K562 (cell line): ENCODE results near the gene TSC1. TPM values are rescaled to one million over a fixed set of nuclear protein-coding genes. Genes with fewer than 3 reads are reported as not detected.

Experiments used
- ATAC-seq: fragments of 200-7000 bp; cut with Tn5 transposase; 3 replicates; pipeline ENCODE4 v1.9.1; 2020; ENCODE audit warnings: moderate library complexity
- BruUV-seq: library from RNA; stranded (reverse); fragments of 400-500 nt; replicated peaks from 2 replicates; lab custom pipeline; 2021; lab: Mats Ljungman, UMichigan
- CTCF ChIA-PET: fragments of 300-600 bp; formaldehyde crosslinking; extraction: SDS; loops from one replicate; lab custom pipeline; 2021; ENCODE audit warnings: low intra/inter-chr PET ratio; lab: Yijun Ruan, JAX
- POLR2A ChIA-PET: fragments of 300-600, 350-650 bp; sonication (Branson Sonifier 250); formaldehyde crosslinking; extraction: SDS; loops from one replicate; lab custom pipeline; 2021; ENCODE audit warnings: antibody characterized with exemption, inconsistent platforms; lab: Yijun Ruan, JAX
- DNase-seq, 4 experiments: peaks; one replicate each; pipeline versions ENCODE4 v3.0.0 to v3.0.0-alpha.2; 2011 to 2018; ENCODE audit warnings: low spot score in 3 of 4, mixed read lengths in 3 of 4; ENCODE audit errors: extremely low read depth in 1 of 4
- FAIRE-seq: peaks from 2 replicates; lab custom pipeline; 2011; peaks lifted over from hg19 to GRCh38; lab: Jason Lieb, UNC
- H2AFZ ChIP-seq: 2 replicates; pipeline ENCODE4 v1.6.0; 2011; ENCODE audit warnings: low read depth, low read length, control low read depth, inconsistent platforms
- H3K27ac ChIP-seq: fragments of 200-600 bp; 3 replicates; pipeline ENCODE4 v1.8.0; 2011; ENCODE audit warnings: low read depth, mild to moderate bottlenecking, control low read depth, inconsistent platforms, low read length, moderate library complexity, mixed read lengths; ENCODE audit errors: extremely low read depth
- H3K27me3 ChIP-seq, 2 experiments: fragments of 300-600 bp in 1 of 2; 2 replicates in 1 of 2; 3 replicates in 1 of 2; pipeline versions ENCODE4 v1.6.0 to v1.8.0; 2011; ENCODE audit warnings: inconsistent platforms in 2 of 2, low read length in 2 of 2, mild to moderate bottlenecking in 1 of 2, mixed read lengths in 1 of 2, moderate library complexity in 1 of 2; ENCODE audit not compliant: control insufficient read depth in 2 of 2, insufficient read depth in 2 of 2
- H3K36me3 ChIP-seq: fragments of 300-600 bp; 3 replicates; pipeline ENCODE4 v1.8.0; 2011; ENCODE audit warnings: mild to moderate bottlenecking, low read length, inconsistent platforms; ENCODE audit not compliant: control insufficient read depth, insufficient read depth
- H3K4me1 ChIP-seq, 2 experiments: fragments of 200-600 bp in 1 of 2; replicated peaks in 1 of 2; 2 replicates in 1 of 2; 3 replicates in 1 of 2; pipeline versions ENCODE4 v1.5.1 to v1.8.0; 2011; ENCODE audit warnings: inconsistent platforms in 2 of 2, low read length in 2 of 2, mild to moderate bottlenecking in 1 of 2, mixed read lengths in 1 of 2, moderate library complexity in 1 of 2; ENCODE audit not compliant: control insufficient read depth in 2 of 2, insufficient read depth in 2 of 2
- H3K4me2 ChIP-seq: 2 replicates; pipeline ENCODE4 v1.6.1; 2011; ENCODE audit warnings: low read length, control low read depth, inconsistent platforms, mixed read lengths; ENCODE audit not compliant: insufficient read depth
- H3K4me3 ChIP-seq: fragments of 200-600 bp; sonication (generic), shearing (Covaris generic); 2 replicates; pipeline ENCODE4 v1.5.1; 2016; ENCODE audit warnings: control low read depth, inconsistent platforms
- H3K79me2 ChIP-seq: fragments of 200-600 bp; 3 replicates; pipeline ENCODE4 v1.8.0; 2011; ENCODE audit warnings: low read length, inconsistent platforms; ENCODE audit not compliant: control insufficient read depth, insufficient read depth
- H3K9ac ChIP-seq, 2 experiments: 2 replicates each; pipeline versions ENCODE4 v1.6.0 to v1.6.1; 2011; ENCODE audit warnings: low read depth in 2 of 2, low read length in 2 of 2, control low read depth in 1 of 2, inconsistent platforms in 1 of 2, mild to moderate bottlenecking in 1 of 2, mixed read lengths in 1 of 2; ENCODE audit not compliant: insufficient read depth in 1 of 2
- H3K9me1 ChIP-seq: one replicate; pipeline ENCODE4 v1.6.0; 2011; ENCODE audit warnings: inconsistent platforms, mild to moderate bottlenecking, low read length, moderate library complexity; ENCODE audit not compliant: control insufficient read depth, insufficient read depth
- H3K9me3 ChIP-seq: replicated peaks from 2 replicates; pipeline ENCODE4 v1.5.1; 2011; ENCODE audit warnings: low read depth, low read length, inconsistent platforms; ENCODE audit not compliant: control insufficient read depth, insufficient read depth
- H4K20me1 ChIP-seq: replicated peaks from 2 replicates; pipeline ENCODE4 v1.6.1; 2011; ENCODE audit warnings: low read length, inconsistent platforms, mixed read lengths; ENCODE audit not compliant: control insufficient read depth, insufficient read depth
- ADNP ChIP-seq: fragments of 200-800 bp; sonication (Bioruptor generic); IDR thresholded peaks from 2 replicates; pipeline ENCODE4 v1.6.1; 2016; ENCODE audit warnings: missing genetic modification characterization, missing compliant biosample characterization
- BMI1 ChIP-seq: fragments of 150-350 bp; IDR thresholded peaks from 2 replicates; pipeline ENCODE4 v1.6.1; 2014; ENCODE audit warnings: low read length
- CTCF ChIP-seq, 3 experiments: IDR thresholded peaks in 2 of 3; conservative IDR thresholded peaks in 1 of 3; 2 replicates each; pipeline ENCODE4 v1.5.1; 2011 to 2012; ENCODE audit warnings: low read length in 3 of 3, mild to moderate bottlenecking in 3 of 3, control low read depth in 2 of 3, improper control_type of control experiment in 1 of 3, inconsistent platforms in 1 of 3, low read depth in 1 of 3, mixed read lengths in 1 of 3, moderate library complexity in 1 of 3; ENCODE audit not compliant: insufficient read depth in 2 of 3
- E2F6 ChIP-seq, 2 experiments: IDR thresholded peaks; 2 replicates each; pipeline ENCODE4 v1.6.1; 2011; ENCODE audit warnings: borderline replicate concordance in 1 of 2, control low read depth in 1 of 2, low read depth in 1 of 2, low read length in 1 of 2, mild to moderate bottlenecking in 1 of 2, mixed read lengths in 1 of 2, moderate library complexity in 1 of 2; ENCODE audit not compliant: insufficient read depth in 1 of 2, insufficient read length in 1 of 2, poor library complexity in 1 of 2, severe bottlenecking in 1 of 2; ENCODE audit errors: extremely low read depth in 1 of 2
- FOXA3 ChIP-seq, 2 experiments: fragments of 450-650 bp in 1 of 2; sonication (generic) in 1 of 2; formaldehyde crosslinking; IDR thresholded peaks in 1 of 2; conservative IDR thresholded peaks in 1 of 2; 2 replicates each; pipeline versions ENCODE4 v1.4.0 to v1.8.0; 2020 to 2022; ENCODE audit warnings: mild to moderate bottlenecking in 2 of 2, missing genetic modification reagents in 1 of 2
- GATAD2A ChIP-seq: fragments of 450-650 bp; IDR thresholded peaks from 2 replicates; pipeline ENCODE4 v1.6.1; 2017
- HDAC6 ChIP-seq: IDR thresholded peaks from 2 replicates; pipeline ENCODE4 v1.6.1; 2012; ENCODE audit warnings: low read depth, mild to moderate bottlenecking, control low read depth, inconsistent platforms, low read length, moderate library complexity
- RERE ChIP-seq: sonication (generic); formaldehyde crosslinking; IDR thresholded peaks from 2 replicates; pipeline ENCODE4 v1.8.0; 2023; ENCODE audit warnings: missing genetic modification reagents, mild to moderate bottlenecking, borderline replicate concordance
- ZNF280B ChIP-seq: fragments of 250-450 bp; sonication (Bioruptor Pico); IDR thresholded peaks from 2 replicates; pipeline ENCODE4 v1.5.1; 2021; ENCODE audit warnings: mild to moderate bottlenecking
- ZSCAN32 ChIP-seq: fragments of 450-650 bp; formaldehyde crosslinking; IDR thresholded peaks from 2 replicates; pipeline ENCODE4 v1.4.0; 2020; ENCODE audit warnings: mild to moderate bottlenecking, moderate library complexity
- WGBS: fragments of 100-300 bp; shearing (Covaris generic); methylation state at CpG from one replicate; pipeline ENCODE4 v1.1.6; 2016; ENCODE audit warnings: low coverage, mixed read lengths; ENCODE audit not compliant: insufficient coverage; ENCODE audit errors: missing lambda C conversion rate; 5-methylcytosine and 5-hydroxymethylcytosine counted together
- in situ Hi-C: fragments of 300-500 bp; cut with MboI; formaldehyde crosslinking; loops from 4 replicates; pipeline ENCODE4 v1.15.0; 2018; ENCODE audit warnings: inconsistent platforms, mixed read lengths
- intact Hi-C: fragments of 100-400 bp; cut with micrococcal nuclease; formaldehyde crosslinking; loops from 2 replicates; pipeline ENCODE4 v1.14.2; 2022
- polyA plus RNA-seq, 8 experiments: library from polyadenylated mRNA; depleted of rRNA in 4 of 8; stranded (reverse) in 5 of 8; unstranded in 3 of 8; fragments of >200 nt; fragmentation: Nextera tagmentation in 2 of 8; fragmentation: Illumina TruSeq in 1 of 8; extraction: Ambion mirVana in 2 of 8; extraction: Trizol in 1 of 8; gene quantifications; 2 replicates each; pipeline versions ENCODE4 v1.2.1 to v1.2.3, GENCODE V29; 2011 to 2014; ENCODE audit warnings: inconsistent platforms in 1 of 8, missing spikeins in 1 of 8
- total RNA-seq, 7 experiments: library from RNA; depleted of rRNA in 6 of 7; stranded (reverse); fragments of >200 nt in 6 of 7; fragmentation: Illumina TruSeq in 2 of 7; extraction: Trizol in 2 of 7; gene quantifications; 2 replicates each; pipeline versions ENCODE4 v1.2.1 to v1.2.3, GENCODE V29; 2011 to 2021; ENCODE audit warnings: low replicate concordance in 1 of 7

TSC1 gene
- total and polyA plus RNA-seq, 9 of the 15 experiments (the other 6 are each of a cell fraction or from before 2014, with no cell fraction given), result 6.9 to 37.6 (median 18.6) TPM

- no peak for TF ChIP-seq ZSCAN32
- TF ChIP-seq GATAD2A, result no peak
- no peak for TF ChIP-seq ZNF280B (CRISPR knock-in tag)
- no peak for TF ChIP-seq ADNP (tag)
Measured at GRCh38 chr9:132861666-132862065, 82.8 kb downstream of the TSC1 start (continued).

- ChIA-PET CTCF (no interaction called here), POLR2A (interaction anchor here (0.7 to 1.0 kb wide), 2 partner anchors 8 to 189 kb away, joined by 3 to 5 read pairs; no protein-coding TSS in a partner anchor)
- ATAC-seq, result no peak
- DNase-seq, result no peak
- no peak overlapping the region for H2AFZ ChIP-seq
- no peaks in the 10 kb centered on the region for H3K36me3 ChIP-seq
- H3K4me1 ChIP-seq, result peaks cover 0 to 8% of the 10 kb centered on the region in 2 experiments; a peak in 1 of 5 replicates
- H4K20me1 ChIP-seq, result peaks cover 3% of the 10 kb centered on the region; the same call in 1 of the 2 replicates
- no peak overlapping the region for H3K27ac ChIP-seq
- no peaks in the 10 kb centered on the region for H3K79me2 ChIP-seq
- intact Hi-C loops (no loop called here), in situ Hi-C loops (no loop called here)
- no peak overlapping the region for H3K4me3 ChIP-seq
- BruUV-seq, result no TSS peak
- no peaks in the 10 kb centered on the region for H3K9me3 ChIP-seq
- WGBS, result 6% methylated on average over 7 of the region's 7 CpGs
- H3K9me1 ChIP-seq, result no peaks in the 10 kb centered on the region
- H3K9ac ChIP-seq, result no peak overlapping the region
- no peak overlapping the region for H3K4me2 ChIP-seq
- no peak for FAIRE-seq
- TF ChIP-seq FOXA3 (CRISPR knock-in tag; conservative IDR thresholded peaks at IDR 0.05 in 1 of 2, IDR thresholded peaks at IDR 0.05 in 1 of 2) (no peak), HDAC6 (no peak), BMI1 (no peak), E2F6 (IDR thresholded peaks at IDR 0.05; ENCODE audit: borderline replicate concordance in 1 of 2, extremely low read depth in 1 of 2, insufficient read depth in 1 of 2, insufficient read length in 1 of 2, low read depth in 1 of 2, low read length in 1 of 2, poor library complexity in 1 of 2, severe bottlenecking in 1 of 2) (no peak), RERE (no peak), CTCF (IDR thresholded peaks at IDR 0.05 in 2 of 3, conservative IDR thresholded peaks at IDR 0.05 in 1 of 3; ENCODE audit: insufficient read depth in 2 of 3, low read depth in 1 of 3, low read length in 3 of 3) (no peak)
- peaks cover 54 to 86% of the 10 kb centered on the region in 2 experiments for H3K27me3 ChIP-seq
Measured at GRCh38 chr9:132858751-132859150, 85.7 kb downstream of the TSC1 start.
